PC-9 (cell line): Measurements from ENCODE around the gene MEPE. TPM values are rescaled to one million over a fixed set of nuclear protein-coding genes. Genes with fewer than 3 reads are reported as not detected.

ENCODE experiments used
- BruUV-seq: library from RNA; stranded (reverse); fragments of 400-500 nt; replicated peaks from 2 replicates; lab custom pipeline; 2021; lab: Mats Ljungman, UMichigan
- CTCF ChIA-PET: fragments of 300-600 bp; sonication (Branson Sonifier 250); formaldehyde crosslinking; loops from one replicate; lab custom pipeline; 2022; ENCODE audit warnings: antibody characterized with exemption; lab: Charles Lee
- POLR2A ChIA-PET: fragments of 300-600 bp; sonication (Branson Sonifier 250); formaldehyde crosslinking; loops from one replicate; lab custom pipeline; 2022; ENCODE audit warnings: antibody characterized with exemption; ENCODE audit not compliant: unreplicated experiment; lab: Charles Lee
- DNase-seq, 2 experiments: peaks; one replicate each; pipeline versions ENCODE4 v3.0.0 to v3.0.0-alpha.2; 2015 to 2022; ENCODE audit warnings: mixed read lengths in 1 of 2
- H2AFZ ChIP-seq: fragments of 200-600 bp; sonication (generic); 2 replicates; pipeline ENCODE4 v1.8.1; 2017; ENCODE audit warnings: antibody characterized with exemption
- H3F3A ChIP-seq: fragments of 200-600 bp; sonication (generic); 2 replicates; pipeline ENCODE4 v1.8.1; 2017; ENCODE audit warnings: antibody characterized with exemption, mild to moderate bottlenecking, low read depth; ENCODE audit not compliant: insufficient read depth
- H3K27ac ChIP-seq: fragments of 200-600 bp; sonication (generic); 2 replicates; pipeline ENCODE4 v1.6.1; 2016; ENCODE audit warnings: mixed run types
- H3K27me3 ChIP-seq: fragments of 200-600 bp; sonication (generic); 2 replicates; pipeline ENCODE4 v1.6.1; 2016; ENCODE audit warnings: low read depth, mixed run types; ENCODE audit not compliant: insufficient read depth
- H3K36me3 ChIP-seq: fragments of 200-600 bp; sonication (generic); 2 replicates; pipeline ENCODE4 v1.6.1; 2016; ENCODE audit warnings: low read depth, mixed run types
- H3K4me1 ChIP-seq: fragments of 200-600 bp; sonication (generic); replicated peaks from 2 replicates; pipeline ENCODE4 v1.6.1; 2016; ENCODE audit warnings: mixed run types; ENCODE audit not compliant: insufficient read depth
- H3K4me2 ChIP-seq: fragments of 200-600 bp; sonication (generic); 2 replicates; pipeline ENCODE4 v1.6.1; 2017; ENCODE audit warnings: mixed run types
- H3K4me3 ChIP-seq: fragments of 200-600 bp; sonication (generic); 2 replicates; pipeline ENCODE4 v1.6.1; 2016; ENCODE audit warnings: mixed run types
- H3K79me2 ChIP-seq: fragments of 200-600 bp; sonication (generic); 2 replicates; pipeline ENCODE4 v1.6.1; 2017; ENCODE audit warnings: low read depth, mixed run types
- H3K9me2 ChIP-seq: fragments of 200-600 bp; sonication (generic); 2 replicates; pipeline ENCODE4 v1.8.1; 2017; ENCODE audit warnings: mild to moderate bottlenecking; ENCODE audit not compliant: insufficient read depth
- H3K9me3 ChIP-seq: fragments of 200-600 bp; sonication (generic); 2 replicates; pipeline ENCODE4 v1.8.1; 2016; ENCODE audit warnings: low read depth; ENCODE audit not compliant: insufficient read depth
- H4K20me1 ChIP-seq: fragments of 200-600 bp; sonication (generic); 2 replicates; pipeline ENCODE4 v1.8.1; 2017; ENCODE audit not compliant: insufficient read depth
- EZH2 ChIP-seq: fragments of 200-600 bp; sonication (generic); IDR thresholded peaks from 2 replicates; pipeline ENCODE4 v1.8.0; 2017; ENCODE audit warnings: antibody characterized with exemption, low read depth
- intact Hi-C: fragments of 100-400 bp; cut with micrococcal nuclease; formaldehyde crosslinking; loops from one replicate; pipeline ENCODE4 v1.10.0; 2022; ENCODE audit not compliant: unreplicated experiment
- total RNA-seq: library from RNA; stranded (reverse); gene quantifications from 2 replicates; pipeline ENCODE4 v1.2.3, GENCODE V29; 2021
- TF ChIP-seq, protein P1 (sequence below): fragments of 200-600 bp; sonication (generic); conservative IDR thresholded peaks from 2 replicates; pipeline ENCODE4 v1.6.1; 2017; ENCODE audit warnings: mixed run types, antibody characterized with exemption, mild to moderate bottlenecking, moderate library complexity

The MEPE gene
- total RNA-seq, 1 experiment from 2014 or later: not detected

DNA sequence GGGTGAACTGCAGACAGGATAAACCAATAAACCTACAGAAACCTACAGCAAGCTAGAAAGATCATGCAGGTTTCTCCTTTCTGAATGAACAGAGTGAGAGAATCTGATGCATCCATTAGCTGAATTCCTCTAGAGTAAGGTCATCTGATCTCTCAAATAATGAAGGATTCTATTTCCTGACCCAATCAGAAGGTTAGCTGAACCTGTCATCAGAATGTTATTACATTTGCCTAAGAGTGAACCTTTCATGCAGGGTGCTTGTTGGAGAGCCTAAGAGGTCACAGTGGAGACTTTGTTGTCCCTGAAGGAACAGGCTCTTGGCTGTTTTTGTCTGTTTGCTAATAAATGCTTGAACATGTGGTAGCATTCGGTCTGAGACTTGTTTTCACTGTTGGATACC lies 24.0 kb downstream of the MEPE start:
- Histone ChIP-seq H3F3A (no peaks in the 10 kb centered on the region), H4K20me1 (no peaks in the 10 kb centered on the region), H2AFZ (no peak overlapping the region), H3K36me3 (no peaks in the 10 kb centered on the region), H3K27ac (no peak overlapping the region), H3K4me2 (no peak overlapping the region), H3K79me2 (no peaks in the 10 kb centered on the region), H3K9me3 (no peaks in the 10 kb centered on the region), H3K9me2 (no peaks in the 10 kb centered on the region), H3K27me3 (no peaks in the 10 kb centered on the region), H3K4me1 (peaks cover 10% of the 10 kb centered on the region), H3K4me3 (no peak overlapping the region)
- TF ChIP-seq, protein P1, sequence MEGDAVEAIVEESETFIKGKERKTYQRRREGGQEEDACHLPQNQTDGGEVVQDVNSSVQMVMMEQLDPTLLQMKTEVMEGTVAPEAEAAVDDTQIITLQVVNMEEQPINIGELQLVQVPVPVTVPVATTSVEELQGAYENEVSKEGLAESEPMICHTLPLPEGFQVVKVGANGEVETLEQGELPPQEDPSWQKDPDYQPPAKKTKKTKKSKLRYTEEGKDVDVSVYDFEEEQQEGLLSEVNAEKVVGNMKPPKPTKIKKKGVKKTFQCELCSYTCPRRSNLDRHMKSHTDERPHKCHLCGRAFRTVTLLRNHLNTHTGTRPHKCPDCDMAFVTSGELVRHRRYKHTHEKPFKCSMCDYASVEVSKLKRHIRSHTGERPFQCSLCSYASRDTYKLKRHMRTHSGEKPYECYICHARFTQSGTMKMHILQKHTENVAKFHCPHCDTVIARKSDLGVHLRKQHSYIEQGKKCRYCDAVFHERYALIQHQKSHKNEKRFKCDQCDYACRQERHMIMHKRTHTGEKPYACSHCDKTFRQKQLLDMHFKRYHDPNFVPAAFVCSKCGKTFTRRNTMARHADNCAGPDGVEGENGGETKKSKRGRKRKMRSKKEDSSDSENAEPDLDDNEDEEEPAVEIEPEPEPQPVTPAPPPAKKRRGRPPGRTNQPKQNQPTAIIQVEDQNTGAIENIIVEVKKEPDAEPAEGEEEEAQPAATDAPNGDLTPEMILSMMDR: no peak
- TF ChIP-seq EZH2: no peak
- no TSS peak for BruUV-seq
- ChIA-PET POLR2A (no interaction called here), CTCF (no interaction called here)
- intact Hi-C loops: loop anchor here (5.0 kb wide), 1 partner anchor 660 kb away; no protein-coding TSS in a partner anchor
- no peak for DNase-seq

DNA sequence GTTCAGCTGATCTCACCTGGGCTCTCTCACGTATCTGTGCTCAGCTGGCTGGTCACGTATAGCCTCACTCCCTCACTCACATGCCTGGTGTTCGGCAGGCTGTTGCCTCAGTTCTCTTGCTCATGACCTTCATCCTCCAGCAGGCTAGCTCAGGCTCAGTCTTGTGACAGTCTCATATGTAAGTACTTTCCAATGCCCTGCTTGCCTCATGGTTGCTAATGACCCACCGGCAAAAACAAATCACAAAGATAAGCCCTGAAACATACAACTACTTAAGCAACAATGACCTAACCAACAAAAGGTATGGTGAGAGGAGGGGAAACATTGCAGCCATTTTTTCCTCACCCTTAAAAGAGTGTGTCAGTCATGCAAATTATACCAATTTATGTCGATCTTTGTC lies 25.0 kb downstream of the MEPE start:
- TF ChIP-seq, protein P1: no peak
- TF ChIP-seq EZH2: no peak
- intact Hi-C loops: loop anchor here (5.0 kb wide), 1 partner anchor 660 kb away; no protein-coding TSS in a partner anchor
- no TSS peak for BruUV-seq
- H3K4me1 ChIP-seq: peaks cover 10% of the 10 kb centered on the region
- no peak overlapping the region for H3K27ac ChIP-seq
- H3K27me3 ChIP-seq: no peaks in the 10 kb centered on the region
- no peaks in the 10 kb centered on the region for H4K20me1 ChIP-seq
- no peaks in the 10 kb centered on the region for H3K9me3 ChIP-seq
- no peak overlapping the region for H3K4me2 ChIP-seq
- H3K36me3 ChIP-seq: no peaks in the 10 kb centered on the region
- no peaks in the 10 kb centered on the region for H3K9me2 ChIP-seq
- no peak overlapping the region for H2AFZ ChIP-seq
- CTCF ChIA-PET: no interaction called here
- no peak overlapping the region for H3K4me3 ChIP-seq
- no peaks in the 10 kb centered on the region for H3K79me2 ChIP-seq
- no peak for DNase-seq
- POLR2A ChIA-PET: no interaction called here
- no peaks in the 10 kb centered on the region for H3F3A ChIP-seq

DNA sequence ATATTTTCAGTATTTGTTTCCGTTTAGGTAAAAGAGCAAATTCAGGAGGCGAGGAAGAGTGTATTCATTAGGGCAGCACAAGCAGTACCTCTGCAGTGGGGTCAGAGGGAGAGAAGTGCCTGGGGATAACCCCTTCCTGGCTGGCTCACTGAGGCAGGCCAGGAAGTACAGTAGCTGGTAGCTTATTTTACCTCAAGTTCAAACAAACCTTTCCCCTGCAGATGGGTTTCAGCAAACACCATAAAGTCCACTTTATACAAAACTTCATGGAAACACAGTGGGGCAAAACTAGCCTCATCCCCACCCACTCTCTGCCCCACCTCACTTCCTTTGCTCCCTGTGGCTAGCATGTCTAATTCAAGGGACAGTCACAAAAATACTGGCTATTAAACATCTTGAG lies 29.5 kb downstream of the MEPE start:
- Histone ChIP-seq H3K4me2 (no peak overlapping the region), H3K4me1 (peaks cover 18% of the 10 kb centered on the region), H3K27me3 (no peaks in the 10 kb centered on the region), H3F3A (no peaks in the 10 kb centered on the region), H3K9me3 (no peaks in the 10 kb centered on the region), H3K27ac (no peak overlapping the region), H3K79me2 (no peaks in the 10 kb centered on the region), H2AFZ (no peak overlapping the region), H4K20me1 (no peaks in the 10 kb centered on the region), H3K36me3 (no peaks in the 10 kb centered on the region), H3K4me3 (no peak overlapping the region), H3K9me2 (no peaks in the 10 kb centered on the region)
- ChIA-PET CTCF (no interaction called here), POLR2A (no interaction called here)
- BruUV-seq: no TSS peak
- intact Hi-C loops: no loop called here
- no peak for DNase-seq
- TF ChIP-seq, protein P1: no peak
- no peak for TF ChIP-seq EZH2
